Upper lobe of left lung (tissue), 6 donors: ENCODE measurements around the gene RPS5. TPM values are rescaled to one million over a fixed set of nuclear protein-coding genes. Genes with fewer than 3 reads are reported as not detected.
"Not testable (repeated sequence)": the region's sequence is repeated elsewhere in the genome, so short reads cannot be mapped to it uniquely, and the experiment has no call there.

Source experiments
- ATAC-seq, 2 donors: fragments of 200-7000 bp; cut with Tn5 transposase; one replicate each; pipeline ENCODE4 v1.9.1; 2022; ENCODE audit warnings: mild to moderate bottlenecking in 2 of 2, moderate library complexity in 2 of 2; ENCODE audit not compliant: low FRiP score in 2 of 2
- DNase-seq, 2 donors: peaks; one replicate each; pipeline ENCODE4 v3.0.0-alpha.2; 2019 to 2020
- H3K27ac ChIP-seq, 4 donors: fragments of 200-600 bp; sonication (generic); one replicate each; pipeline ENCODE4 v1.5.1; 2016 to 2019
- H3K27me3 ChIP-seq, 4 donors: fragments of 200-600 bp; sonication (generic); one replicate each; pipeline ENCODE4 v1.5.1; 2017 to 2019
- H3K36me3 ChIP-seq, 4 donors: fragments of 200-600 bp; sonication (generic); one replicate each; pipeline ENCODE4 v1.5.1; 2016 to 2019
- H3K4me1 ChIP-seq, 4 donors: fragments of 200-600 bp; sonication (generic); one replicate each; pipeline ENCODE4 v1.5.1; 2018 to 2019
- H3K4me3 ChIP-seq, 4 donors: fragments of 200-600 bp; sonication (generic); one replicate each; pipeline ENCODE4 v1.5.1; 2017 to 2019; ENCODE audit warnings: mild to moderate bottlenecking in 2 of 4, moderate library complexity in 1 of 4
- H3K9me3 ChIP-seq, 4 donors: fragments of 200-600 bp; sonication (generic); one replicate each; pipeline ENCODE4 v1.5.1; 2018 to 2019
- EP300 ChIP-seq, 4 donors: sonication (generic); formaldehyde crosslinking; IDR thresholded peaks; one replicate each; pipeline ENCODE4 v1.5.1; 2017; ENCODE audit warnings: antibody characterized with exemption in 4 of 4, control low read depth in 2 of 4
- POLR2A ChIP-seq, 4 donors: fragments of 450-650 bp; IDR thresholded peaks; one replicate each; pipeline ENCODE4 v1.5.1; 2016 to 2017; ENCODE audit warnings: antibody characterized with exemption in 4 of 4, mild to moderate bottlenecking in 2 of 4
- WGBS, 2 donors: methylation state at CpG; one replicate each; pipeline ENCODE4 v1.1.5; 2017 to 2018; 5-methylcytosine and 5-hydroxymethylcytosine counted together
- small RNA-seq, 4 donors: library from RNA; depleted of rRNA; stranded (forward); fragments of <200 nt; gene quantifications; one replicate each; pipeline ENCODE3, GENCODE V24; 2016
- total RNA-seq, 6 donors: library from RNA; depleted of rRNA in 4 of 6; stranded (reverse); fragments of >200 nt in 4 of 6; gene quantifications; one replicate each; pipeline versions ENCODE4 v1.1.0 to v1.2.1, GENCODE V29; 2016 to 2021
- TF ChIP-seq, protein P1 (sequence below), 6 experiments: fragments of 450-650 bp in 4 of 6; fragments of 200-600 bp in 2 of 6; sonication (generic) in 2 of 6; IDR thresholded peaks; one replicate each; pipeline ENCODE4 v1.5.1; 2016 to 2019; ENCODE audit warnings: antibody characterized with exemption in 6 of 6
- donor health status: DM: no; HTN: no; CAD: no; lungs with moderate emphysema.
- donor health status: DM: no; HTN: yes; CAD: no; lungs with severe emphysema.

RPS5 gene
- total RNA-seq, 6 donors from 2014 or later, result 291 to 1,408 (median 829) TPM

GRCh38 chr19:58440556-58440955 is 53.5 kb downstream of the RPS5 start:
- ATAC-seq (no peak), DNase-seq (peak in 1 of 2 donors; percentile 82)
- WGBS, 2 donors, result 18 to 42% methylated on average over 3 to 29 of the region's 31 CpGs
- peaks cover 13 to 38% (median 29%) of the 10 kb centered on the region in 4 donors for H3K9me3 ChIP-seq
- peak overlapping the region; percentile 76 to 85 (median 82) for H3K27ac ChIP-seq
- H3K4me1 ChIP-seq, result peaks cover 12 to 20% (median 16%) of the 10 kb centered on the region in 4 donors
- peak overlapping the region; percentile 59 to 85 (median 72) for H3K4me3 ChIP-seq
- H3K27me3 ChIP-seq, result no peaks in the 10 kb centered on the region
- TF ChIP-seq EP300 (IDR thresholded peaks at IDR 0.05), result no peak
- TF ChIP-seq, protein P1, sequence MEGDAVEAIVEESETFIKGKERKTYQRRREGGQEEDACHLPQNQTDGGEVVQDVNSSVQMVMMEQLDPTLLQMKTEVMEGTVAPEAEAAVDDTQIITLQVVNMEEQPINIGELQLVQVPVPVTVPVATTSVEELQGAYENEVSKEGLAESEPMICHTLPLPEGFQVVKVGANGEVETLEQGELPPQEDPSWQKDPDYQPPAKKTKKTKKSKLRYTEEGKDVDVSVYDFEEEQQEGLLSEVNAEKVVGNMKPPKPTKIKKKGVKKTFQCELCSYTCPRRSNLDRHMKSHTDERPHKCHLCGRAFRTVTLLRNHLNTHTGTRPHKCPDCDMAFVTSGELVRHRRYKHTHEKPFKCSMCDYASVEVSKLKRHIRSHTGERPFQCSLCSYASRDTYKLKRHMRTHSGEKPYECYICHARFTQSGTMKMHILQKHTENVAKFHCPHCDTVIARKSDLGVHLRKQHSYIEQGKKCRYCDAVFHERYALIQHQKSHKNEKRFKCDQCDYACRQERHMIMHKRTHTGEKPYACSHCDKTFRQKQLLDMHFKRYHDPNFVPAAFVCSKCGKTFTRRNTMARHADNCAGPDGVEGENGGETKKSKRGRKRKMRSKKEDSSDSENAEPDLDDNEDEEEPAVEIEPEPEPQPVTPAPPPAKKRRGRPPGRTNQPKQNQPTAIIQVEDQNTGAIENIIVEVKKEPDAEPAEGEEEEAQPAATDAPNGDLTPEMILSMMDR (IDR thresholded peaks at IDR 0.05), result no peak
- peak in 1 of 4 donors; percentile 18 for TF ChIP-seq POLR2A (IDR thresholded peaks at IDR 0.05)
- H3K36me3 ChIP-seq, result peaks cover 5 to 22% (median 18%) of the 10 kb centered on the region in 4 donors

DNA sequence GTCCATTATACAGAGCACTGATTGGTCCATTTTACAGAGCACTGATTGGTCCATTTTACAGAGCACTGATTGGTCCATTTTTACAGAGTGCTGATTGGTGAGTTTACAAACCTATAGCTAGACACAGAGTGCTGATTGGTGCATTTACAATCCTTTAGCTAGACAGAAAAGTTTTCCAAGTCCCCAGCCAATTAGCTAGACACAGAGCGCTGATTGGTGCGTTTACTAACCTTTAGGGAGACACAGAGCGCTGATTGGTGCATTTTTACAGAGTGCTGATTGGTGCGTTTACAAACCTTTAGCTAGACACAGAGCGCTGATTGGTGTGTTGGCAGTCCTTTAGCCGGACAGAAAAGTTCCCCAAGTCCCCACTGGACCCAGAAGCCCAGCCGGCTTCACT is 55.9 kb downstream of the RPS5 start:
- not testable (repeated sequence) for ATAC-seq, H3K36me3 ChIP-seq

More for the DNA sequence above, 55.9 kb downstream of the RPS5 start:
- DNase-seq, H3K27me3 ChIP-seq, H3K27ac ChIP-seq, H3K4me3 ChIP-seq: not testable (repeated sequence)
- Histone ChIP-seq H3K4me1 (peaks cover 12 to 20% (median 16%) of the 10 kb centered on the region in 4 donors), H3K9me3 (peaks cover 0 to 15% (median 8%) of the 10 kb centered on the region in 4 donors)
- WGBS, 2 donors, result 86 to 89% methylated on average over 7 of the region's 7 CpGs

Small RNA genes within 50 kb of the gene (small RNA-seq; reads per million reads assigned to genes)
- gene MIR4754 (0 reads per million in 4 donors), gene RNA5SP473 (0 to 1.2 (median 0) reads per million in 4 donors)

Other genes starting within 250 kb of the RPS5 start
- 10 to 100 TPM in 1 of 6 donors, 1 to 10 TPM in 5; 4.9 to 18.4 (median 7.1) TPM for gene ZNF329, start 236.5 kb upstream of the RPS5 start, total RNA-seq
- gene ZNF274, start 204.2 kb upstream of the RPS5 start, total RNA-seq, result 10 to 100 TPM; 19.0 to 63.9 (median 26.4) TPM
- 10 to 100 TPM; 12.8 to 36.7 (median 20.8) TPM for gene ZNF544, start 158.4 kb upstream of the RPS5 start, total RNA-seq
- gene ZNF8, start 108.3 kb upstream of the RPS5 start, total RNA-seq, result 10 to 100 TPM in 1 of 6 donors, 1 to 10 TPM in 5; 4.5 to 13.6 (median 7.1) TPM
- 10 to 100 TPM; 24.3 to 50.5 (median 37.0) TPM for gene ERVK3-1, start 81.9 kb upstream of the RPS5 start, total RNA-seq
- 1 to 10 TPM; 1.8 to 6.3 (median 3.7) TPM for gene ZSCAN22, start 60.3 kb upstream of the RPS5 start, total RNA-seq
- 10 to 100 TPM in 5 of 6 donors, 1 to 10 TPM in 1; 8.4 to 26.6 (median 16.4) TPM for gene A1BG, start 33.8 kb upstream of the RPS5 start, total RNA-seq
- 10 to 100 TPM in 1 of 6 donors, 1 to 10 TPM in 5; 1.5 to 15.7 (median 4.0) TPM for gene ZNF497, start 24.5 kb upstream of the RPS5 start, total RNA-seq
- gene ZNF837, start 6.2 kb upstream of the RPS5 start, total RNA-seq, result 1 to 10 TPM; 1.8 to 9.4 (median 3.7) TPM
- 1 to 10 TPM in 2 of 6 donors, under 1 TPM in 1, not detected in 3; 0.27 to 5.2 (median 2.0) TPM for gene RNF225, start 8.4 kb downstream of the RPS5 start, total RNA-seq
- 10 to 100 TPM in 4 of 6 donors, 1 to 10 TPM in 2; 7.4 to 31.0 (median 13.1) TPM for gene ZNF584, start 21.4 kb downstream of the RPS5 start, total RNA-seq
- gene ZNF132, start 52.9 kb downstream of the RPS5 start, total RNA-seq, result 10 to 100 TPM in 1 of 6 donors, 1 to 10 TPM in 5; 3.5 to 18.9 (median 5.0) TPM
- gene ZNF324B, start 64.4 kb downstream of the RPS5 start, total RNA-seq, result 10 to 100 TPM in 3 of 6 donors, 1 to 10 TPM in 3; 6.9 to 18.9 (median 9.8) TPM
- gene ZNF324, start 79.8 kb downstream of the RPS5 start, total RNA-seq, result 10 to 100 TPM; 10.8 to 39.8 (median 18.0) TPM
- 10 to 100 TPM; 10.1 to 30.4 (median 14.4) TPM for gene ZNF446, start 89.1 kb downstream of the RPS5 start, total RNA-seq
- gene SLC27A5, start 124.7 kb downstream of the RPS5 start, total RNA-seq, result 10 to 100 TPM in 1 of 6 donors, 1 to 10 TPM in 5; 1.6 to 12.2 (median 6.9) TPM
- 10 to 100 TPM; 11.9 to 19.7 (median 15.0) TPM for gene ZBTB45, start 132.5 kb downstream of the RPS5 start, total RNA-seq
- 100 to 1,000 TPM; 197 to 283 (median 213) TPM for gene TRIM28, start 156.8 kb downstream of the RPS5 start, total RNA-seq
- gene CHMP2A, start 167.8 kb downstream of the RPS5 start, total RNA-seq, result 100 to 1,000 TPM in 5 of 6 donors, 10 to 100 TPM in 1; 75.4 to 162 (median 123) TPM
- 10 to 100 TPM; 33.0 to 53.9 (median 41.6) TPM for gene UBE2M, start 171.3 kb downstream of the RPS5 start, total RNA-seq
- gene MZF1, start 186.1 kb downstream of the RPS5 start, total RNA-seq, result 100 to 1,000 TPM in 1 of 6 donors, 10 to 100 TPM in 5; 34.8 to 162 (median 45.5) TPM